Measurements from ENCODE around the gene ABCA7. TPM values are rescaled to one million over a fixed set of nuclear protein-coding genes. Genes with fewer than 3 reads are reported as not detected.

Gene ABCA7
- total RNA-seq, 1 donor from 2014 or later = 6.7 TPM

GRCh38 chr19:1062387-1063029 is 22.6 kb downstream of the ABCA7 start:
- no peak for TF ChIP-seq CTCF (IDR thresholded peaks at IDR 0.05)
- no peak for DNase-seq (ENCODE audit: low spot score)
- no peaks in the 10 kb centered on the region for H3K36me3 Mint-ChIP-seq (ENCODE audit: low read depth)
- no peaks in the 10 kb centered on the region for H3K9me3 Mint-ChIP-seq (ENCODE audit: low read depth)
- peaks cover 3% of the 10 kb centered on the region for H3K4me1 Mint-ChIP-seq (ENCODE audit: low read depth)
- no peak overlapping the region for H3K4me3 Mint-ChIP-seq (ENCODE audit: unreplicated experiment)
- peaks cover 2% of the 10 kb centered on the region for H3K27me3 Mint-ChIP-seq (ENCODE audit: low read depth)
- no peak overlapping the region for H3K27ac Mint-ChIP-seq (ENCODE audit: unreplicated experiment)

- Mint-ChIP-seq H3K9me3 (ENCODE audit: low read depth) (no peaks in the 10 kb centered on the region), H3K4me1 (ENCODE audit: low read depth) (peaks cover 3% of the 10 kb centered on the region), H3K27me3 (ENCODE audit: low read depth) (peaks cover 4% of the 10 kb centered on the region), H3K4me3 (ENCODE audit: unreplicated experiment) (no peak overlapping the region), H3K36me3 (ENCODE audit: low read depth) (no peaks in the 10 kb centered on the region), H3K27ac (ENCODE audit: unreplicated experiment) (no peak overlapping the region)
- peak; percentile 90 for DNase-seq (ENCODE audit: low spot score)
- TF ChIP-seq CTCF (IDR thresholded peaks at IDR 0.05) = no peak
Observed at GRCh38 chr19:1063030-1063908, 23.4 kb downstream of the ABCA7 start.

GRCh38 chr19:1063909-1064660 is 24.2 kb downstream of the ABCA7 start:
- no peaks in the 10 kb centered on the region for H3K36me3 Mint-ChIP-seq (ENCODE audit: low read depth)
- H3K9me3 Mint-ChIP-seq (ENCODE audit: low read depth) = no peaks in the 10 kb centered on the region
- no peak for TF ChIP-seq CTCF (IDR thresholded peaks at IDR 0.05)
- H3K27me3 Mint-ChIP-seq (ENCODE audit: low read depth) = peaks cover 10% of the 10 kb centered on the region
- no peak for DNase-seq (ENCODE audit: low spot score)
- no peak overlapping the region for H3K27ac Mint-ChIP-seq (ENCODE audit: unreplicated experiment)
- no peak overlapping the region for H3K4me3 Mint-ChIP-seq (ENCODE audit: unreplicated experiment)
- peaks cover 3% of the 10 kb centered on the region for H3K4me1 Mint-ChIP-seq (ENCODE audit: low read depth)

DNA sequence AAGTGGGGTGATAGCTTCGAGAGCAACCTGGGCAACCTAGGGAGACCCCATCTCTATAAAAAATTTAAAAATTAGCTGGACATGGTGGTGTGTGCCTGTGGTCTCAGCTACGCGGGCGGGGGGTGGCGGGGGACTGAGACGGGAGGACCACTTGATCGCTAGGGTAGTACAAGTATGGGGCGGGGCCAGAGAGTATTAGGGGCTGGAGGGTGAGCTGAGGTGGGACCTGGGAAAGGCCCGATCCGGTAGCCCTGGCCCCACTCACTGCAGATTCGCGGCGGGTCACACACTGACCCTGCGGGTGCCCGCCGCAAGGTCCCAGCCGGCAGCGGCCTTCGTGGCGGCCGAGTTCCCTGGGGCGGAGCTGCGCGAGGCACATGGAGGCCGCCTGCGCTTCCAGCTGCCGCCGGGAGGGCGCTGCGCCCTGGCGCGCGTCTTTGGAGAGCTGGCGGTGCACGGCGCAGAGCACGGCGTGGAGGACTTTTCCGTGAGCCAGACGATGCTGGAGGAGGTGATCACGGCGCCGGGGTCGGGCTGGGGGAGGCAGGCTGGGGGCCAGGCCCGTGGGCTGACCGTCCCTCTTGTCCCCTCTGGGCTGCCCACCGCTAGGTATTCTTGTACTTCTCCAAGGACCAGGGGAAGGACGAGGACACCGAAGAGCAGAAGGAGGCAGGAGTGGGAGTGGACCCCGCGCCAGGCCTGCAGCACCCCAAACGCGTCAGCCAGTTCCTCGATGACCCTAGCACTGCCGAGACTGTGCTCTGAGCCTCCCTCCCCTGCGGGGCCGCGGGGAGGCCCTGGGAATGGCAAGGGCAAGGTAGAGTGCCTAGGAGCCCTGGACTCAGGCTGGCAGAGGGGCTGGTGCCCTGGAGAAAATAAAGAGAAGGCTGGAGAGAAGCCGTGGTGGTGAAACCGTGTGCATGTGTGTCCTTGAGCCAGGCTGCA is 25.0 kb downstream of the ABCA7 start:
- TF ChIP-seq CTCF (IDR thresholded peaks at IDR 0.05) = peak; percentile 80
- H3K27ac Mint-ChIP-seq (ENCODE audit: unreplicated experiment) = no peak overlapping the region
- no peaks in the 10 kb centered on the region for H3K9me3 Mint-ChIP-seq (ENCODE audit: low read depth)
- H3K27me3 Mint-ChIP-seq (ENCODE audit: low read depth) = peaks cover 13% of the 10 kb centered on the region
- peaks cover 3% of the 10 kb centered on the region for H3K4me1 Mint-ChIP-seq (ENCODE audit: low read depth)
- H3K4me3 Mint-ChIP-seq (ENCODE audit: unreplicated experiment) = peak overlapping the region; percentile 9
- DNase-seq (ENCODE audit: low spot score) = no peak
- no peaks in the 10 kb centered on the region for H3K36me3 Mint-ChIP-seq (ENCODE audit: low read depth)

Data from chondrocyte (in vitro differentiated cells).